HG03442 (cell line): ENCODE results near the gene PJA2.

ENCODE experiments used
- ATAC-seq: cut with Tn5 transposase; IDR thresholded peaks from one replicate; pipeline ENCODE4 v1.9.1; 2021; ENCODE audit warnings: mild to moderate bottlenecking, moderate library complexity; ENCODE audit not compliant: unreplicated experiment

Gene PJA2

DNA sequence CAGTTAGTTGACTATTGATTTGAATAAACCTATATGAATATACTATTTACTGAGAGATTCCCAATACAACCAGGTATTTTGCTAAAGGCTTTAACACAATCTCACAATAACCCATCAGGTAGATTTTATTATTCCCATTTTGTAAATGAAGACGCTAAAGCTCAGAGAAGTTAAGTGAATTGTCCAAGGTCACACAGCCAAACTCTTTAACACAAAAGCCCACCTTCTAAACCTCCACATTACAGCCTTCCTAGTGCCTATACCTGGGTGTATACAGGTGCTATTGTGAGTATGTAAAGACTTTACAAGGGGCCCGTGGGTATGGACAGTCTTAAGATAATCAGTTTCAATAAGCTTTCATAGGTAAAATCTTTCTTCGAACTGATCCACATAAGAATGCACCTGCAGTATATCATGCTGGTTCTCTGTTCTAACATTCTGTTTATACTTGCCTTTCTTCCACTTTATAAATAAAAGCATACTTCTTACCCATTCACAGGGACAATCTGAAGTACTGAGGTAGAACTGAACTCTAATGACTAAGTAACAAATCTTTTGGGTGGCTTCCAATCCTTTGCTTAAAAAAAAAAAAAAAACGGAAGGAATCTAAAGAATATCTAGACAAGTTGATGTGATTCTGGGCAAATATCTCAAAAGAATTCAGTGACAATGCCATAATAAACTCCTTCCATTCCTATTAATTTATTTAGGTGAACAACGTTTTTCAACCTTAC lies 59.1 kb downstream of the PJA2 start:
- ATAC-seq = no peak

DNA sequence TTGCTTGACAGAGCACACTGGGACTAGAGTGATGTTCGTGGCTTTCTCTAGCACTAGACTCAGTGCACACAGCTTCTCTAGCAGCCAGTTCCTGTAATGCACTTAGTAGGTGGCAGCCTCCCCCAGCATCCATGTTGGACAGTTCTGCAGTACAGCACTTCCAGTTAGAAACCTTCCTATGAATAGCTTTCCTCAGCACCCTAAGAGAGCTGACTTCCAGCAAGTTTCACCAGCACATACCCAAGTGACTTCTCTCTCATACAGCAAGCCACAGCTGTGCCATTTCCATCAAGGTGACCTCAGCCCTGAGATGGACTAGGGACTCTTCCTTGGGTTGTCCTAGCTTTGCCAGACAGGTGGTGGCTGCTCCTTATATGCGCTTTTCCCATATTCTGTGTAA lies 60.4 kb downstream of the PJA2 start:
- no peak for ATAC-seq

DNA sequence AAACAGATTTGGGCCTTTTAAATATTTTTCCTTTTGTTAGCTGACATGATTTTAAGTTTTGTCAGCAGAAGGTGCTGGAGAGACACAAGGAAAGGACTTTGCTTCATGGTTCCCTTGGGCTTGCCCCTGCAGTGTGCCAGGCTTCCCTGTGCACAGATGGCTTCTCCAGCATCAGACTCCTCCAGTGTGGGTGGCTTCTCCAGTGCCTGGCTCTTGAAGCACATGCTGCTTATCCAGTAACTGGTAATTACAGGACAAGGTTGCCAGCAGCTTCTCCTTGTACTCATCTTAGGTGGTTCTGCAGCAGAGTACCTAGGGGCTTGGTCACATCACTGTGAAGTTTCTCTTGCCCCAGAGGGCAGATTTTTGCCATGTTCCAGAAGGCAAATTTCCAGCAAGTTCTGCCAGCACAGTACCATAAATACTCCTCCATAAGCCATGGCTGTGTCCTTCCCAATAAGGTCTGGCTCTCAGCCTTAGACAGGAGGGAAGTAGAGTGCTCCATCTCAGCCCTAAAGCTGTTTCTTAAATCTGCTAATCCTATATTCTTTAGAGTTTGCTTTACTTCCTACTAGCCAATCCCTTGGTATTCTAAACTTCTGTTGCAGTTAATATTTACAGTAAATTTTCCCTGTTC lies 62.4 kb downstream of the PJA2 start:
- ATAC-seq = no peak

DNA sequence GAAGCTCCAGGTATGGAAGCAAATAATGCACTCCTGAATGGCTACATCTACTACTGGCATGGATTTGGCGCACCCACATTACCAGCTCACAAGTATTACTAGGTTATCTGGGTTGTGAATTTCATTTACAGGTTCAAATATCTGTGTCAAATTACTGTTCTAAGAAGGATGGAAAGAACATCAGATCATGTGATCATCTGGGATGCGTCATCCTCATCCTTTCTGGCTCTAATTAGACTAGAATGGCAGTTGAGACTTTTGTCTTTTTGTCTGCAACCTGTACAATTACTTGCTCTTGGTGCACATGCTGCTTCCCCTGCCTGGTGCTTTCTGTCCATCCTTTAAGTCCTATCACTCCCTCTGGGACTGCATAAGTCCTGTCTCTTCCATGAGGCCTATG lies 64.1 kb downstream of the PJA2 start:
- no peak for ATAC-seq

DNA sequence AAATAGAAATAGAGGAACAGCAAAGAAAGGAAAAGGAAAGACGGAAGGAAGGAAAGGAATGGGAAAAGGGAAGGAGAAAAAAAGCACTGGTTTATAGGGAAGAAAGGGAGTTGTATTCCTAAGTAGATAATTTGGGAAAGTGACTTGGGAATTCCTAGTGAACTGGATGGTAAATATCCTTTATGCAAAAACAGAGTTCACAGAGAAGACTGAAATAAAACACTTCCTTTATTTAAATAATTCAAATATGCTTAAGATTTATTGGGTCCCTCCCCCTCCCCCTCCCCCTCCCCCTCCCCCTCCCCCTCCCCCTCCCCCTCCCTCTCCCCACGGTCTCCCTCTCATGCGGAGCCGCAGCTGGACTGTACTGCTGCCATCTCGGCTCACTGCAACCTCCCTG lies 69.4 kb downstream of the PJA2 start:
- no peak for ATAC-seq

DNA sequence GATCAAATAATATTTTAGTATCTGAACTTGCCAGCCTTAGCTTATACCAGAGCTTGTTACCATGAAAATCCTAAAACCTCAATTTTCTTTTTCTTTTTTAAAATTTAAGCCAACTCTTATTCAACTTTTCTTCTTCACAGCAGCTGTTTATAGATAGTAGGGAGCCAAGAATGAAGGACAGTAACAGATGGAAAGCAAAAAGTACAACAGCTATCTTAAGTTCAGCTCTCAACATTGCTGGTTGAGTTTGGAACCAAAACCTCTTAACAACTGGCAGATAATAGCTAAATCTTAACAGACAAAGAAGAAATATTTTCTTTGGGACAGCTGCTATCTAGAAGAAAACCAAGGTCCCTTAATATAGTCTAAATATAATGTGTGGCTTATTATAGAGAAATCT lies 74.7 kb downstream of the PJA2 start:
- no peak for ATAC-seq

DNA sequence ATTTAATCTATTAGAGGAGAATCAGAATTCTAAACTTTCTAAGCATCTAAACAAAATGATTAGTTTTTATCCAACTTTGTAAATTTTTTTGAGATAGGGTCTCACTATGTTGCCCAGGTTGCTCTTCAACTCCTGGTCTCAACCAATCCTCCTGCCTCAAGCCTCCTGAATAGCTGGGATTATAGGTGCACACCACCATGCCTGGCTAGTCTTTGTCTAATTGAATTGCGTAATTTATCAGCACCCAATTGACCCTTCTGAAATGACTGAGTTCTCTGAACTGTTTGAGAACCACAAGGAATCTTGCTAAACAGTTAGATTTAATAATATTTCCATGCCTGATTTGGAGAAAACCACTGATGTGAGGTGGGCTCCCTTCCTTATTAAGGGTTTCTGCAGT lies 75.7 kb downstream of the PJA2 start:
- no peak for ATAC-seq

DNA sequence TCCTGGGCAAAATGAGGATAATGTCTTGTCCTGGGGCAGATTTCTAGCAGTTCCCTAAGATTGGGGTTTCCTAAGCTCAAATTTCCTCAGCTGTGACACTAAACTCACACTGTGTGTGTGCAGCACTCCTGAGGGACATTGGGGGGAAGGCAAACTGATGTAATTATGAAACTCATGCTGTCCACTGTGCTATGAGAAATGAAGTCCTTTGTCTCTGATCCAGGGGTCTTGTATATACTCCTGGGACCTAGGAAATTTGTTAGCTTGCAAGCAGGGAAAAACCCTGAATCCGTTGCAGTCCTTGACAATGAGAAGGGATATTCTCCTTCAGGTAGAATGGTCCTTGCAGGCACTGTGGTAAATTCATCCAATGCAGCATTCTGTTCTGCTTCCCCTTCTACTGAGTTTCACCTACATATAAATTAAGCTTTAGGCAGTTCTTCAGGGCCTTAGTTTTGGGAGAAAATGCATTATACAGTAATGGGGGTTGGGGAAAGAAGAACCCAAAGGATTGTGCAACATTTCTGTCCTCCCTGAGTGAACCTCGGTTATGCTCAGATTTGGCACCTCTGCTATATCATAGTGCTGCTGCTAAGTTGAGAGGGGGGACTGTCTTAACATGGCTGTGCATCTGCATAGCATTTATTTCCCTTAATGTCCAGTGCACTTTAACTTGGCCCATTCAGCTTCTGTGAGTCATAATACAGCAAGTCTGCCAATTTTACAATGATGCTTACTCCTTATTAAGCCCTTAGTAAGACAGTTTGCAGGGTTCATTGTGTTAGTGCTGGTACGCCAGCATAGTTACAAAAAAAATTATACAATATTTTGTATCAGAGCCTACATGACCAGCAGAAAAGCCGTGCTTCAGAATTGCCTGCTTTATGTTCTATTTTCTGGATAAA lies 80.2 kb downstream of the PJA2 start:
- no peak for ATAC-seq

DNA sequence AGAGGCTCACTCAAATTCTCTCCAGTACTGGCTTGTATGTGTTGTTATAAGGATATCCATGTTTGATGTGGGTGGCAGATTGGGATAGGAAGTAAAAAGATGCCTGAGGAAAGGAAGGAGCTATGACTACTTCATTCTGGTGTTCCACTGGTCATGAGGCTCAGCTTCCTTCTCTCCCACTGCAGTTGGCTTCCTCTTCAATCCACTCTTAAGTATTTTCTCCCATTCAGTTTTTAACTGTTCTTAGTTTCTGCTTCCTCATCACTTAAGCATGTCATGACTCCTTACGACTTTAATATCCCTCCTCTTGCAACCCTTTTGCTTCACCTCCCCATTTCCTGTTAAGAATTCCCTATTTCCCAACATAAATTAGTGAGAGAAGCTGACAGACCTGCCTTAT lies 81.1 kb downstream of the PJA2 start:
- no peak for ATAC-seq

DNA sequence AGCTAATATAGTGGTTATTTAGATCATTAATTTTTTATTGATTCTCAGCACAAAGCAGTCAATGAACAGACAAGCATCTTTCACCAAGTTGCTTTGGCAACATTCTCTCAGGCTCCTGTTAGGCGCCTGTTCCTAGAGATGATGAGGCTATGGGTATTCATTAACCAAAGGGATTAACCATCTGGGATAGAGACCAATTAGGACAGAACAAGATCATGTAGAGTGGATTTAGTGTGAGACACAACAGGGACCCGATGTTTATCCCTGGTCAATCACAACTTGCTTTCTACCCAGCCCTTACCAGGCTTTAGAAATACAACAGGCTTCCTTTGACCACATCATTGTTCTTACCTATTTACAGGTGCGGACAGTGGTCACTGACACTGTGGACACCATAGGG lies 82.2 kb downstream of the PJA2 start:
- no peak for ATAC-seq

DNA sequence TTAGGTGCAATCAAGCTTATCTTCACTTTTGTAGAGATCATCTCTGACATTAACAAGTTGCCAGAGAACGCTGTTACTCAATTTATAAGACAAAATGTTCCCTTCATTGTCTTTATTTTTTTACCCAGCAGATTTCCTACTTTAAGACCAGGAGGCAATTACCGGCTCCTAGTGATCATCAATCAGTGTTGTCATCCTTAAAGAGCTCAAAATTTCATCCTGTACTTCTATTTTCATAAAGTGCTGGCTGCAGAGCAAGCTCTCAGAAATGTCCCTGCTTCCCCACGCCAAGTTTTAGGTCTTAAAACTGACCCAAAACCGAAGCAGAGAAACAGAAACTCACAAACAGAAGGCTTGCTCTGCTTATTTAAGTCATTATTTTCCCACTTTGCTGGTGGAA lies 82.9 kb downstream of the PJA2 start:
- no peak for ATAC-seq

DNA sequence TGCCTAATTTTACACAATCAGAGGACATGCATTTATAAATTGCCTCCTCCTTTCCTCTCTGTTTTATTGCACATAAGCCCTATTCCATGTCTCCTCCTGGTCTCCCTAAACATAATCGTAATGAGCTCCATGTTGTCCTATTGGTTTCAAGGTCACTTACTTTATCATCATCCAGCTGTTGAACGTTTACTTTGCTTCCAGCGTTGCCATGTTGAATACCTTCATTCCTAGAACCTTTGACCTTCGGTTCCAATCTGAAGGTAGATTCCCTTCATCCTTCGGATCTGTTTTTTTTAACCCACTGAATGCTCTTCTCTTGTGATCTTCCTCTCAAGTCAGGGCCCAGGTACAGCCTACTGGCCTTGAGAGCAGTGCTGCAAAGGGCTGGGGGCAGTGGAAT lies 84.3 kb downstream of the PJA2 start:
- no peak for ATAC-seq

DNA sequence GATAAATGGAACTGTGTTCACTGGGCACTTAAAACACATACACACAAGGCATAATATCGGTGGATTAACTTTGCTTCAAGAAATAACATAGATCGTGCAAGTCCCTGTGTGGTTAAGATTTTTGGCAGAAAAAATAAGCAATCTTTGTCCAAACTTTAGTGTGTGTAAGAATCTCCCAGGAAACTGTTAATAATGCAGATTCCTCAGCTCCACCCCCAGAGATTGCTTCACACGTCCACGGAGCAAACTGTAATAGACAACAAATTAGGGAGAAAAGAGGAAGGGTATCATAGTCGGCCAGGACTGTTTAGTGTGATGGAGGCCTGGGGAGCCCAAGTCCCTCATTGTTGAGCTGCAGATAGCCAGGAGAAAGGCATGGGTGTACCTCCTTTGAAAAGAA lies 84.8 kb downstream of the PJA2 start:
- no peak for ATAC-seq

DNA sequence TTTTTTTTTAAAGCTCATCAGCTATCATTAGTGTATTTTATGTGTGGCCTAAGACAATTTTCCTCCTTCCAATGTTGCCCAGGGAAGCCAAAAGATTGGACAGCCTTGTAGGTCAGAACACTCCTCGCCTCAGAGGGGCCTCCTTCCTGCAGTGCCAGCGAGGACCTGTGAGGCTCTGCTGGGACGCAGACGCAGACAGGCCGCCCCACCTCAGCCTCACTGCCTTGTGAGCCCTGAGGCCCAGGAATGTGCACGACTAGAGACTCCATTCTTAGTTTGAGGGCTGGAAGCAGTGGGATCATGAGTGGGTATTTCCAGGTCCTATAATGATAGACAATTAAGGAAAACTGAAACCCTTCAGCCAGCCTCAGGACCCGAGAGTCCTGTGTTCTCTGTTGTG lies 85.4 kb downstream of the PJA2 start:
- no peak for ATAC-seq

DNA sequence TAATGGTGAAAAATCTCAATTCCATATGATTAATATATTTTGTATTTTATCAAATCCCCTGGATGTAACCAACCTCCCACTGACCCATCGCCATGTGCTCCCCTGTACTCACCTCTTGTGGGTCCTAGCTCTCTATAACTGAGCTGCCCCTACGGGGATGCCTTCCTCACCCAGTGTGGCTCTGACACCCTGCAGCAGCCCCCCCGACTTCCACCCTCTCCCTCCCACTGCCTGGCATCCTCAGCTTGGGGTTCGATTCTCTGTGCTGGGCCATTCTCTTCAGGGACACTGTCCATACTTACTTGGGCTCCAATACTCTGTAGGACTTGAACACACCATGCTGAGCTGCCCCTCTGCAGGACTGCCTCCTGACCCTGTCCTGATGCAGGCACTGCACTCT lies 87.1 kb downstream of the PJA2 start:
- no peak for ATAC-seq

DNA sequence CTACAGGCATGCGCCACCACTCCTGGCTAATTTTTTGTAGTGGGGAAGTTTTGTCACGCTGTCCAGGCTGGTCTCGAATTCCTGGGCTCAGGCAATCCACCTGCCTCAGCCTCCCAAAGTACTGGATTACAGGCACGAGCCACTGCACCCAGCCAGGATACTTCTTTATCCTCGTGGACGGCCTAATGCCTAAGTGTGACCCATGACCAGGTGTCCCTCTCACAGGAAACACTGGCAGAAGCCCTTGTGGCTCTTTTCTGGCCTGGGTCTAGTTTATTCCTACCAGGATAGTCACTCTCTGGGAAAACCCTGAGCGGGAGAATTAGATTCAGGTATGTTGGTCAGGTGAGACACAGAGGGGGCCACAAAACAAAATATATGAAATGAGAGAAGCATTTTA lies 90.4 kb downstream of the PJA2 start:
- ATAC-seq = no peak

DNA sequence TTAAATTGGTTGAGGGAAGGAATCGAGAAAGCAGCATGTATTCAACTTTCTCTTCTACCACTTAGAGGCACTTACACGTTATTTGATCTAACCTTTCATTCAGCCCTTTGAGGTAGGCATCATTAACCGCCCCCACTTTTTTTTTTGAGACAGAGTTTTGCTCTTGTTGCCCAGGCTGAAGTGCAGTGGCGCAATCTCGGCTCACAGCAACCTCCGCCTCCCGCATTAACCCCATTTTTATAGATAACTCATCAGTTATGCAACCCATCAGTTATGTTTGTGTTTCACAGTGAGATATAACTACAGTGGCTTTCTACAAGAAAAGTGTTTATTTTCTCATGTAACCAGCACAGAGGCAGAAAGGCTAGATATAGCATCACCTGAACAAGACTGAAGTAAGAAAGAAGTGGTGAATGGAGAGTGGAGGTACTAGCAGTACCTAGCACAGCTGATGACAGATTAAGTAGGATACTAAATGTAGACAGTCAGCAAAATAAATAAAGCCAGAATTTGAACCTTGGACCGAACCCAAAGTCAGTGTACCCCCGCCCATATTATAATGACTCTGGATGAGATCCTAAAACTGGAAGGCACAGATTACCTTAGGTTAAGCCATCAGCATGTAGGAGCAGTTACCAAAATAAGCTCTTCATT lies 91.2 kb downstream of the PJA2 start:
- ATAC-seq = no peak

DNA sequence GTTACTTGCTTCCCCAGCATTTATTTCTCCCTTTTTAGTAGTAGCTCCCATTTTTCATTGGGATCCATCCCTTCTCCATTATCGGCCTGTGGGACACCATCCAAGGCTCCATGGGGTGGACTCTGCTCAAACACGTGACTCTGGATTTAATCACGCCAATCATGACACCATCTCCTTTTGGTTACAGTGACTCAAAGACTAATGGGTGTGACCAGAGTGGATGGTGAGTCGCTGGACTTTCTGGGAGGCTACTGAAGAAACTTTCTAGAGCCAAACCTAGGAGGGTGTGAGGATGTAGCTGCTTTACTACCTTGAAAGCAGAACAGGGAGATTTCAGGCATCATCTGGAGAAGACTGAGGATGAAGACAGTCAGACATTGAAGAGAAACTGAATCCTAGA lies 93.1 kb downstream of the PJA2 start:
- no peak for ATAC-seq

DNA sequence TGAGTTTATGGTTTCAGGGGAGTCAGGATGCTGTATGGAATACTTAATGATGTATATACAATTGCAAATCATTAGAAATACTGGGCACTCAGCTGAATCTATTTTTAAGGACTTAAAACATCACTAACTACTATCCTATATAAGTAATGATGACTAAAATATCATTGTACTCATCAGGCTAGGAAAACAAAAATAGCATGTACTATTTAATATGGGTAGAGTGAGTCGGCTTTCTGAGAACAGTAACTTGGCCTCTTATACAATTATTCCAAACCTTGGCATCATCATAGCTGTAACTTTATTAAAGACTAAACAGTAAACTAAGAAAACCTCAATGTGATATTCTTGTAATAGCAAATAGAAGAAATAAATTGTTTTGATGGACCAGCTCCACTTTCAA lies 94.5 kb downstream of the PJA2 start:
- no peak for ATAC-seq

DNA sequence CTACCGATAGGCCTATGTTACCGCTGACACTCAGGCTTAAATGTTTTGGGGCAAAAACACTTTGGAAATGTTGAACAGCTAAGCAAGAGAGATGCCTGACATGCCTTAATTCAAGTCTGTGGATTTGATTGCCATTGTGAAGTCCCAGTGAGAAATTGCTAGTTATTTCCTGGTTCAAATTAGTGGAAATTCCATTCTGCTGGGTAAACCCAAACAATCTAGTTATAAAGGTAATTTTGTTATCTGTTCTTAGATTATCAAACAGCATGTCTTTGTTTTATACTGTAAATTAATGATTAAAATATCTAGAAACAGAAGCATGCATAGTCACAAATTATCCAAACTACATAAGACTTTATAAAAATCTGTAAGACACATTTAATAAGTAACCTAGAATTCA lies 96.6 kb downstream of the PJA2 start:
- no peak for ATAC-seq

DNA sequence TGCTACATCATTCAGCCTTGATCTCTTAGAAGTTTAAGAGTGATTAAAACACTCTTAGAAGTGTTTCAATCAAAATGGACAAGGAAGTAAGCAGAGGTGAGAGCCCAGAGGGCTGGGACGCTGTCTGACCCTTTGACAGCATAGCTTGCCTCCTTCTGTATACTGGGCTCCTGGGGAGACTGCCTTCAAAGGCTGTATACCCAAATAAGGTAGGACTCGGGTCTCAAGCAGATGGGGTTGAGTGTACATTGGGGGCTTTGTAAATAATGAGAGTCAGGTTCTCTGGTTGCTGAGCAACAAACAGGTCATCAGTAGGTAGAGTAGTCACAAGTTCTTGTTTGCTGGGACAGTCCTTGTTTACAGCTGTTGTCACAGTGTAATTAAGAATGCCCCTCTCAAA lies 97.1 kb downstream of the PJA2 start:
- ATAC-seq = no peak
